Measurements from ENCODE around the gene DES.
A peak's percentile ranks its signal among the peaks of the same experiment; 100 is the strongest.
"Not testable (repeated sequence)": the region's sequence is repeated elsewhere in the genome, so short reads cannot be mapped to it uniquely, and the experiment has no call there.

DES gene

DNA sequence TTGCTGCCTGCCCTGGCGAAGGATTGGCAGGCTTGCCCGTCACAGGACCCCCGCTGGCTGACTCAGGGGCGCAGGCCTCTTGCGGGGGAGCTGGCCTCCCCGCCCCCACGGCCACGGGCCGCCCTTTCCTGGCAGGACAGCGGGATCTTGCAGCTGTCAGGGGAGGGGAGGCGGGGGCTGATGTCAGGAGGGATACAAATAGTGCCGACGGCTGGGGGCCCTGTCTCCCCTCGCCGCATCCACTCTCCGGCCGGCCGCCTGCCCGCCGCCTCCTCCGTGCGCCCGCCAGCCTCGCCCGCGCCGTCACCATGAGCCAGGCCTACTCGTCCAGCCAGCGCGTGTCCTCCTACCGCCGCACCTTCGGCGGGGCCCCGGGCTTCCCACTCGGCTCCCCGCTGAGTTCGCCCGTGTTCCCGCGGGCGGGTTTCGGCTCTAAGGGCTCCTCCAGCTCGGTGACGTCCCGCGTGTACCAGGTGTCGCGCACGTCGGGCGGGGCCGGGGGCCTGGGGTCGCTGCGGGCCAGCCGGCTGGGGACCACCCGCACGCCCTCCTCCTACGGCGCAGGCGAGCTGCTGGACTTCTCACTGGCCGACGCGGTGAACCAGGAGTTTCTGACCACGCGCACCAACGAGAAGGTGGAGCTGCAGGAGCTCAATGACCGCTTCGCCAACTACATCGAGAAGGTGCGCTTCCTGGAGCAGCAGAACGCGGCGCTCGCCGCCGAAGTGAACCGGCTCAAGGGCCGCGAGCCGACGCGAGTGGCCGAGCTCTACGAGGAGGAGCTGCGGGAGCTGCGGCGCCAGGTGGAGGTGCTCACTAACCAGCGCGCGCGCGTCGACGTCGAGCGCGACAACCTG is at the start of gene DES:
DES (plus strand) TSS at position 223 of the 857 bp plus-strand sequence; CDS start at position 309, 86 bp downstream.
- no peak for DNase-seq

DNA sequence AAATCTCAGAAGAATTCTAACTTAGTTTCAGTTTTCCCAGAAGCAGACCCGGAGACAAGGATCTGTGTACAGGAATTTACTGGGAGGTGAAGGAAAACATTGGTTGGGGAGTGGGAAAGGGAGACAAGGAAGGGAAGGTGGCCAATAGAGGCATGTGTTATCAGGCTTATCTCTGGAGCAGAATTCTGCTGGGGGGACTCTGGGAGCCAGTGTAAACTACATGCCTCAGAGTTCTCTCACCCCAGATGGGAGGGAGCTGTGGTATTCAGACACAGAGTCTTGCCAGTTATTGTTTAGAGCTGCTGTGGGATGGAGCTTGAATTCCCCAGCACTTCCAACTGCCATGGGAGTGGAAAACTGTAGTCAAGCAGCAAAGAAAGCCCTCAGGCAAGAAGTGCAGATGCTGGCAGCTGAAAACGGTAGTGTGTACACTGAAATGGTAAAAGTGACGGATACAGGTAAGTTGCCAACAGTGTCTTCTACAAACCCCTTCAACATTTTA is 49.4 kb upstream of the DES start:
- DNase-seq = no peak

DNA sequence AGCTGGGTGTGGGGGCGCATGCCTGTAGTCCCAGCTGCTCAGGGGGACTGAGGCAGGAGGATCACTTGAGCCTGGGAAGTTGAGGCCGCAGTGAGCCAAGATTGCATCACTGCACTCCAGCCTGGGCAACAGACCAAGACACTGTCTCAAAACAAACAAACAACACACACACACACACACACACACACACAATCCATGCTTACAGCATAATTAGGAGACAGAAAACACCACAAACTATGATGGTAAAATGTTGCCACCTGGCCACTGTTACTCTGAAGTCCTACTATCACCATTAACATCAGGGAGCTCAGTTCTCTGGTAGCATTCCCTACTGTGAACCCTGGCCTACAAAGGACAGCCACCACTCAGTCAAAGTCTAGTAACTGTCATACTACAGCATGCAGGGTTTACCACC is 48.7 kb upstream of the DES start:
- DNase-seq = no peak

DNA sequence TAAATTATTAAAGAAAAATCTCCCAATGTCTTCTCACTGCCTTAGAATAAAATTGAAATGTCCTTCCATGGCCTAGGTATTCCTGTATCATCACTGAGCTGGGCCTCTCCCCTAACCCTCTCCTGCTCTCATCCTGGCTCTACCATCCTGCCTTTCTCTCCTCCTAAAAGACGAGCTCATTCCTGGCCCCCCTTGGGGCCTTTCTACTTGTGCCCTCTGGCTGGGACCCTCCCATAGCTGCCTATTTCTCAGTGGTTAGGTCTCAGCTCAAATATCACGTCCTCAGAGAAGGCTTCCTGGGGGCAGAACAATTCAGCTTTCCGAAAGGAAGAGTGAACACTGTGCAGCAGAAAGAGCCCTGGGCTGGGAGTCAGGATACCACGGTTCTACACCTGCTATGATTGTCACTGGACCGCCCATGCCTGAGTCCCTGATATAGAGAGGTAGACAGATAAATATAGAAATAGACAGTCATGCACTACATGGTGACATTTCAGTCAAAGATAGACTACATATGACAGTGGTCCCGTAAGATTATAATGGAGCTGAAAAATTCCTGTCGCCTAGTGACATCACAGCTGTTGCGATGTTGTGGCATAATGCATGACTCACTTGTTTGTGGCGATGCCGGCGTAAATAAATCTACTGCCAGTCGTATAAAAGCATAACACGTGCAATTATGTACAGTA is 39.9 kb upstream of the DES start:
- no peak for DNase-seq

- DNase-seq = no peak
Observed at GRCh38 chr2:219380926-219381325, 37.3 kb upstream of the DES start.

DNA sequence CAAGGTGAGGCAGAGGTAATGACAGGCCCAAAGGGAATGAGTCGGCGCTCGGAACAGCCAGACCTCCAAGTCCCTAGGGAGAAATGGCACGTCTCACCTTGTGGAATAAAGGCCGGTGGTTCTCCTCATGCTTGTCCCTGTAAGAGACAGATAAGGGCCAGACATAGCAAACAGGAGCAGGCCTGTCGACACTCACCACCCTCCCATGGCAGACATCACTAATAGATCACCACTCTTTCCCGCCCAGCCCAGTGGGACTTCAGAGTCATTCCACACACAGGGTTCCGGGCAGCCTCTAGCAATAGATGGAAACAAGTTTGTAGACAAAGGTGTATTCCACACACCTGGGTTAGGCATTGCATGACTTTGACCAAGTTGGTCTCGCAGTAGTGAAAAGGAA is 36.7 kb upstream of the DES start:
- no peak for DNase-seq

DNA sequence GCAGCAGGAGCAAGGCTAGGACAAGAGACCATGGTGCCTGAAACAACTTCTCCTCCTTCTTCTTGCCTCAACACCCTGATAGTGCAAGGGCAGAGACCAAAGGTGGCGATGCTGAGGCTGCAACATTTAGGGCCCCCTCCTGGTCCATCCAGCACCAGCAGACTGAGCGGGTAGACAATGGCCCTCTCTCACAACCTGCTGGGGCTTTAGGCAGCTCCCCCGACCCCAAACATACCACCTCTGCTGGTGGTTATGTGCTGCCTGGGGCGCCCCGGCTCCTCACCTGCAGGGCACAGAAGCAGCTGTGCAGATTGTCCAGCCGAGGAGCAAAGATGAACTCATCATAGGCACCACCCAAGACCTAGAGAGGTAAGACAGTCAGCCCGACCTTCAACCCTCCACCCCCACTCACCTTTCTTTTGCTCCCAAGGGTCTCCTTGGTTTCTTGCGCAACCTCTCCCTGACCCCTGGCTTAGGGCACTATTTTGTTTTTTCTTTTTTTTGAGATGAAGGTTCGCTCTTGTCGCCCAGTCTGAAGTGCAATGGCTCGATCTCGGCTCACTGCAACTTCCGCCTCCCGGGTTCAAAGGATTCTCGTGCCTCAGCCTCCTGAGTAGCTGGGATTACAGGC is 34.0 kb upstream of the DES start:
- no peak for DNase-seq

GRCh38 chr2:219384859-219385258 is 33.3 kb upstream of the DES start:
- DNase-seq = no peak

DNA sequence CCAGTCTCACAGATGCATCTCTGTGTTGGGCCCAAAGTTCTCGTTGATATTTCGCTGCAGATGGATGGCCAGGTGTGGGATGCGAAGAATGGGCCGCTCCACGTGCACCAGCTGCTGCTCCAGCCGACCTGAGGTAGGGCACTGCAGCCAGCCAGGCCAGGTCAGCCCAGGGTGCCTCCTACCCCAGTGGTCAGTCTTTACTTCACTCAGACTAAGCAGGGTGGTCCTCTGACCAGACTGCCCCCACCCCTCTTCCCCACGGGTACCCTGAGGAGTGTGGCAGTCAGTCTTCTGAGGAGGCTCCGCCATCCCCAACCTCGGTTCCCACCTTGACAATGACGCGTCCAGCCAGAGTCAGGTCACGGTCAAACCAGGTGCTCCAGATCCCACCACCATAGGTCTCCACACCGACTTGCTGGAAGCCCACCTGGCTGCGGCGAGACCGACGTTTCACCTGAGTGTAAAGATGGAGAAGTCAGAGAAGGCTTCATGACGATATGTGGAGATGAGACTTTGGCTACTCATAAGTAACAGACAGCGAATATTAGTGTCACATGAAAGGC is 32.1 kb upstream of the DES start:
- no peak for DNase-seq

DNA sequence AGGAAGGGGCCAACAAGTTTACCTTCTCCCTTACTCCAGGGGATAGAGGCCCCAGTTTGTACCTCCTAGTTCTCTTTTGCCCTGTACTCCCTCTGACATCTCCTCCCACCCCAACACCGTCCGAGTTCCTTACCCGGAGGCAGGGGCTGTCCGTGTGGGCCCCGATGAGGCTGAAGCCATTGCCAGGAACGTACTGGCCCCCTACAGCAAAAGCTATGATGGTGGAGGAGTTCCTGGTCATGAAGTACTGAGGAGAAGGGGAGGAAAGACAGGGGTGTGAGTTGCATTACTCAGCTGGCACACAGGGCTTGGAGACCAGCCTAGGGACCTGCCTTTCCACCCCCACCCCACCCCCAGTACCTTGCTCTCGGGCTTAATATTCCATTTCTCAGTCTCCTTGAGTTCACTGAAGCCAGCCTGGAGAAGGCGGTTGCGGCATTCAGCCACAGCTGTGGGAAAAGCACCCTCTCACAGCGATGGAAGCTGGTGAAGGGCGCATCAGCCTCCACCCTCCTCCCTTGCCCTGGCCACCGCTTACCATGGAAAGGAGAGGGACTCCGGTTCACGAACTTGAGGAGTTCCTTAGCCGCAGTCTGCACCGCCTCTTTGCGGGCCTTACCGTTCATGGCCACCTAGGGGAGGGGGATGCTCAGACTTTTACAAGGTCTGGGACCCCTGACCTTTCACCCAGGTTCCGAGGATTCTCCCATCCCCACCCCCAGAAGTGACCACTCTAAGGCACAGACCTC is 31.5 kb upstream of the DES start:
- DNase-seq = no peak

DNA sequence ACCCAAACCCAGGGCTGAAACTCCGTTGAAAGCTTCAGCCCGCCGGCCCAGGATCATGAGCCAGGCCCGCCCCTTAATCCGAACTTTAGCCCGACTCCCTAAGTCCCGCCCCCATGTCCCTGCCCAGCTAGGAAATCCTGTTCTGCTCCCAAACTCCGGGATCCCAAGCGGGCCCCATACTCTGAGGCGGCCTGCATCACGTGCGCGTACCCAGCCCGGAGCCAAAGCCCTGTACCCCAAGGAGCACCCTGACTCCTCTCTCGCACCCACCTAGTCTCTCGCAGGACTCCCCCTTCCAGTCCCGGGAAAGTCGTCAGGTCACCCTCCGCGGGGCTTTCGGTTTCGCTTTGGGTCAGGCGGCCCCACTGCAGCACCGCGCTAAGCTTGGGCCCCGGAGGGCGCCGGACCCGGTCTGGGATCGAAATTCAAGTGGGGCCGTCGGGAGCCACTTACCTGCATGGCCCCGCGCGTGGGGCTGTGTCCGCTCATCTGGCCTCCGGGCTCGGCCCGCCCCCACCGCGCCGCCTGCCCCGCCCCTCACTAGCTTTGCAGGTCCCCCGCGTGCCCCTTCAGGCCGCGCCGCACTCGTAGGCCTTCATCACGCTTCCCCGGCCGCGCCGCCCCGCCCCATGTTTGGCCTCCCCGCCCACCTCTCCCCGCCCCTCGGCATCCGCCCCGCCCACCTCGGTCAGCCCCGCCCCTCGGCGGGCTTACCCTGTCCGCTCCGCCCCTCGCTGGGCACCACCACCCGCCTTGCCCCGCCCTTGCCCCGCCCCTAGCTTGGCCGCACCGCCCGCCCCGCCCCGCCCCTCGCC is 30.7 kb upstream of the DES start, which contains the start of gene DNPEP:
DNPEP (minus strand) TSS at position 607 of the 815 bp plus-strand sequence; CDS start at position 489, 118 bp downstream.
- DNase-seq = peak; percentile 37

DNA sequence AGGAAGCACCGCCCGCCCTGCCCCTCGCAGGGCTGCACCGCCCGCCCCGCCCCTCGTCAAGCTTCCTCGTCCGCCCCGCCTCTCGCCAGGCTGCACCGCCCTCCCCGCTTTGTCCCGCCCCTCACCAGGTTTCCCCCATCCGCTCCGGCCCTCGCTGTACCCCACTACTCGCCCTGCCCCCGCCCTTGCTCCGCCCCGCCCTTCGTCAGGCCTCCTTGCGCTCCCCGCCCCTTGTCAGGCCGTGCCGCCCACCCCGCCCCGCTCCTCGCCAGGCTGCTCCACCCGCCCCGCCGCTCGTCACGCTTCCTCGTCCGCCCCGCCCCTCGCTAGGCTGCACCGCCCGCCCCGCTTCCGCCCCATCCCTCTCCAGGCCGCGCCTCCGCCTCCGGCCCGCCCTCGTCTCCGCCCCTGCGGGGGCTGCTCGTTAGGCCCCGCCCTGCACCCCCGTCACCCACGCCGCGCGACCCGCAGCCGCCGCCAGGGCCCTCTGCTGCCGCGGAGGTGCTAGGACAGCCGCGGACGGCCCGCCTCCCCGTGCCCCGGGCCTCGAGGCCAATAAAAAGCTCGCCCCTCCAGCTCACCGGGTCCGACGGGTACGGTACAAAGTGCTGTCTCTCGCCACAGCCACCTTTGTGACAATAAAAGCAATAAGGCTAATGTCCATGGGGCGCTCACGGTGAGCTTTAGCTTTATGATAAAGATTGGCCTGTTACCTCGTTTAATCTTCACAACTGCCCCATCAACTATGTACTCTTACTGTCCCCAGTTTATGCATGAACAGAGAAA is 29.9 kb upstream of the DES start:
- DNase-seq = peak; percentile 37

GRCh38 chr2:219388907-219389156 is 29.3 kb upstream of the DES start:
- DNase-seq = no peak

GRCh38 chr2:219392754-219393153 is 25.4 kb upstream of the DES start:
- DNase-seq = no peak

- DNase-seq = not testable (repeated sequence)
Observed at GRCh38 chr2:219395056-219395455, 23.1 kb upstream of the DES start.

DNA sequence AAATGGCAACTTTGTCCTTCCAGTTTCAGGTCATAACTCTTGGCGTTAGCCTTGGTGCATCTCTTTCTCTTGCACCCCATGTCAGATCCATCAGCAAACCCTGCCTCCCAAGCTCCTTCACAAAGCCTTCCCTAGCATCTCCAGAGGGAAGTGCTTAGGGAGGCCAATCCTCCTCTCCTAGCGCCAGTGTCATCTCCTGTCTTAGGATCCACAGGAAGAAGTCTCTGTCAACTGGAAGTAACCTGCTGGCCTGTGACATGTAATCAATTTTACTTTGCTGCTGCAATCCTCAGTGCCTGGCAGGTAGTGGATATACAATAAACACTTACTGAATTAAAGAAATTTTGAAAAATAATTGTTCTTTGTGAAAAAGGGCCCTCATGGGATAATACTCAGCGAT is 22.6 kb upstream of the DES start:
- DNase-seq = no peak

DNA sequence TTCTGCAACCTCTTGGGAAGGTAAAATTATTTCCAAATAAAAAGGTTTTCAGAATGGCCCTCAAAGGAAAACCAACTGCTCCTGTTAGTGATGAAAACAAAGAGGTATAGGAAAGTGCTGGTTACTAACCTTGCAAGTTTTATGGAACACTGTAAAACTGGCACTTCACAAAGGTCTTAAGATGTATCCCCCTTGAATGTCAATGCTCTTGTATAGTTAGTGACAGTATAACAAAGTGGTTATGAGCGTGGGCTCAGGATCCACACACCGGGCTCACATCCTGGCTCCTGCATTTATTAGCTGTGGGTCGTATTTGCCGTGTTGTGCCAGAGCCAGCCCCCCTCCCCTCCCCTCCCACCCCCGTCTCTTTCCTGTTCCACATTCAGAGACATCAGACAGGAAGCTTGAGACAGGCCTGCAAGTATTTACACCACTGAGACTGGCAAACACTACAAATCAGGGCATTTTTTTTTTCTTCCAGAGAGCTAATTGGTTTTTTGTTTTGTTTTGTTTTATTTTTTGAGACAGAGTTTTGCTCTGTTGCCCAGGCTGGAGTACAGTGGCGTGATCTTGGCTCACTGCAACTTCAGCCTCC is 21.2 kb upstream of the DES start:
- no peak for DNase-seq

DNA sequence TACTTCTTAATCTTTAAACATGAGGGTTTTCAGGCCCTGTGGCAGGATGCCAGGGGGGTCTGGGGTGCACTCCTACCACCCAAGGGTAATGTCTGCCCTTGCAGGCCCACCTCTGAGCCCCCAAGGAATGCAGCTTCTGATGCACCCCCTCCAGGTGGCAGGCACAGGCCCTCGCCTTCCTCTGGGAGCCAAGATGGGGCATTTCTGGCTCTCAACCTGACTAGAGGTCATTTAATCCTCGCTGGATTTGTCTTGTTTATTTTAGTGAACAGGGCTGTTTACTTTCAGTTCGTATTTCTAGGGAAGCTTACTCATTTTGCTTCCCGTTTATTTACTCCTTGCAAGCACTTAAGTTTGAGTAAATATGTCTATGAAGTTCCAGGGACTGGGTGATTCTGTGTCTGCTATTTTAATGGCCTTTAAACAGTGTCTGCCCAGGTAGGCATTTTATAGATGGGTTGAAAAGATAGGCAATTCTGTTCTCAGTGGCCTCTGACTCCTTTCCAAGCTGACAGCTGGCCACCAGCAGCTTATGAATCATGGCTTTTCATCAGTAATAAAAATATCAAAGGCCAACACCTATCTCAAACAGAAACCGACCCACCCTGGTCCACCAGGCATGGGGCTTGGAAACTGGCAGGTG is 19.3 kb upstream of the DES start:
- no peak for DNase-seq

DNA sequence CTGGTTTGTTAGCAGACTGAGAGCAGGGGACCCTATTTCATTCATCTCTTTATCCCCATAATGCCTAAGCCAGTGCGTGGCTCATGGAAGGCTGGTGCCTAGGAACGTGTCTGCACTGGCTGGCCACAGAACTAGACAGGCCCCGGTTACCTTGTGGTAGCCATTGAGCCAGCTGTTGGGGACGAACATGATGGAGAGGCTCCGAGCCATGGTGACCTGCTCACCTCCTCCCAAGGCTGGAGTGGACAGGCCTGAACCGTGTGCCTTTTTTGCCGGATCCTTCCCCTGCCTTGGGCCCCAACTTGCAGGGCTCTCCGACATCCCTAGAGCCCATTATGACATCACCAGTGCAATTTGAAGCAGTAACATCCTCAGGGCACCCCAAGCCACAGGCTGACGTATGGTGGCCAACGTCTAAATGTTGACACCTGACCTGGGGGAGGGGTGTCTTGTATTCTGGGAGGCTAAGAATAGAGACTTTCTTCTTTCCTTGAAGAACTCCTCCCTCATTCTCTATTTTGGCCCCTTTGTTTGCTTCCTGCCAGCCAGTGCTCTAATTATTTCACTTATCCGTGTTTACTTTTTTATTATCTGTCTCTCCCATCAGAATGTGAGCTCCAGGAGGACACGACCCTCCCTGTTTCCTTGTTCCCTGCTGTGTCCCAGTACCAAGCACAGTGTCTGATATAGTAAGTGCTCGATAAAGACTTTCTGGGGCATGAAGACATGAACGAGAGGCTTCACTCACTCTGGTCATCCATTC is 18.3 kb upstream of the DES start:
- DNase-seq = no peak

Data from NCI-H1436 treated with DMSO at 0.1 percent for 48 hours (cell line).